OCI-LY1 (cell line): ENCODE data around the gene POLR3E.

Experiments used
- EZH2 ChIP-seq: fragments of 200-600 bp; sonication (generic), shearing (Covaris generic); IDR thresholded peaks from 2 replicates; pipeline ENCODE4 v1.8.0; 2017; ENCODE audit warnings: borderline replicate concordance, mixed run types, mild to moderate bottlenecking, antibody characterized with exemption, low read length, moderate library complexity, mixed read lengths
- TF ChIP-seq, protein P1 (sequence below): fragments of 200-600 bp; sonication (generic), shearing (Covaris generic); IDR thresholded peaks from 2 replicates; pipeline ENCODE4 v1.5.1; 2017; ENCODE audit warnings: mild to moderate bottlenecking, antibody characterized with exemption, low read length, moderate library complexity, mixed read lengths

DNA sequence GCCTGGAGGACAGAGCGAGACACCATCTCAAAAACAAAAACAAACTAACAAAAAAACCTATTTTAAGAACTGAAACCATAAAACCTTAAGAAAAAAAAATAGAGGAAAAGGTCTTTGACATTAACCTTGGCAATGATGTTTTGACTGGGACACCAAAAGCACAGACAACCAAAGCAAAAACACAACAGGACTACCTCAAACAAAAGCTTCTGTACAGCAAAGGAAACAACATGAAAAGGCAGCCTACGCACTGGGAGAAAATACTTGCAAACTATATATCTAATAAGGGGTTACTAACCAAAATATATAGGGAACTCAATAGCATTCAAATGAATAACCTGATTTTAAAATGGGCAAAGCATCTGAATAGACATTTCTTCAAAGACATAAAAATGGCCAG is 44.9 kb downstream of the POLR3E start:
- TF ChIP-seq, protein P1, sequence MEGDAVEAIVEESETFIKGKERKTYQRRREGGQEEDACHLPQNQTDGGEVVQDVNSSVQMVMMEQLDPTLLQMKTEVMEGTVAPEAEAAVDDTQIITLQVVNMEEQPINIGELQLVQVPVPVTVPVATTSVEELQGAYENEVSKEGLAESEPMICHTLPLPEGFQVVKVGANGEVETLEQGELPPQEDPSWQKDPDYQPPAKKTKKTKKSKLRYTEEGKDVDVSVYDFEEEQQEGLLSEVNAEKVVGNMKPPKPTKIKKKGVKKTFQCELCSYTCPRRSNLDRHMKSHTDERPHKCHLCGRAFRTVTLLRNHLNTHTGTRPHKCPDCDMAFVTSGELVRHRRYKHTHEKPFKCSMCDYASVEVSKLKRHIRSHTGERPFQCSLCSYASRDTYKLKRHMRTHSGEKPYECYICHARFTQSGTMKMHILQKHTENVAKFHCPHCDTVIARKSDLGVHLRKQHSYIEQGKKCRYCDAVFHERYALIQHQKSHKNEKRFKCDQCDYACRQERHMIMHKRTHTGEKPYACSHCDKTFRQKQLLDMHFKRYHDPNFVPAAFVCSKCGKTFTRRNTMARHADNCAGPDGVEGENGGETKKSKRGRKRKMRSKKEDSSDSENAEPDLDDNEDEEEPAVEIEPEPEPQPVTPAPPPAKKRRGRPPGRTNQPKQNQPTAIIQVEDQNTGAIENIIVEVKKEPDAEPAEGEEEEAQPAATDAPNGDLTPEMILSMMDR = no peak
- no peak for TF ChIP-seq EZH2
